Astrocyte of the cerebellum (primary cell): Measurements from ENCODE around the gene RBM38.

Source experiments
- DNase-seq: peaks from one replicate; pipeline ENCODE4 v3.0.0-alpha.2; 2011; ENCODE audit warnings: low read depth
- H3K4me3 ChIP-seq: 2 replicates; pipeline ENCODE4 v1.5.1; 2011; ENCODE audit warnings: mild to moderate bottlenecking, low read depth, low read length, moderate library complexity
- in situ Hi-C: cut with HindIII; loops from 2 replicates; pipeline ENCODE4 v1.10.0; 2017; ENCODE audit warnings: low sequenced_read_pairs
- TF ChIP-seq, protein P1 (sequence below): IDR thresholded peaks from 2 replicates; pipeline ENCODE4 v1.5.1; 2012; ENCODE audit warnings: low read length, low read depth, moderate library complexity, mild to moderate bottlenecking; ENCODE audit errors: missing control alignments

The RBM38 gene

GRCh38 chr20:57408536-57409233 lies 17.5 kb downstream of the RBM38 start:
- in situ Hi-C loops = no loop called here

GRCh38 chr20:57409316-57409671 lies 18.1 kb downstream of the RBM38 start:
- no peak overlapping the region for H3K4me3 ChIP-seq
- TF ChIP-seq, protein P1, sequence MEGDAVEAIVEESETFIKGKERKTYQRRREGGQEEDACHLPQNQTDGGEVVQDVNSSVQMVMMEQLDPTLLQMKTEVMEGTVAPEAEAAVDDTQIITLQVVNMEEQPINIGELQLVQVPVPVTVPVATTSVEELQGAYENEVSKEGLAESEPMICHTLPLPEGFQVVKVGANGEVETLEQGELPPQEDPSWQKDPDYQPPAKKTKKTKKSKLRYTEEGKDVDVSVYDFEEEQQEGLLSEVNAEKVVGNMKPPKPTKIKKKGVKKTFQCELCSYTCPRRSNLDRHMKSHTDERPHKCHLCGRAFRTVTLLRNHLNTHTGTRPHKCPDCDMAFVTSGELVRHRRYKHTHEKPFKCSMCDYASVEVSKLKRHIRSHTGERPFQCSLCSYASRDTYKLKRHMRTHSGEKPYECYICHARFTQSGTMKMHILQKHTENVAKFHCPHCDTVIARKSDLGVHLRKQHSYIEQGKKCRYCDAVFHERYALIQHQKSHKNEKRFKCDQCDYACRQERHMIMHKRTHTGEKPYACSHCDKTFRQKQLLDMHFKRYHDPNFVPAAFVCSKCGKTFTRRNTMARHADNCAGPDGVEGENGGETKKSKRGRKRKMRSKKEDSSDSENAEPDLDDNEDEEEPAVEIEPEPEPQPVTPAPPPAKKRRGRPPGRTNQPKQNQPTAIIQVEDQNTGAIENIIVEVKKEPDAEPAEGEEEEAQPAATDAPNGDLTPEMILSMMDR = no peak
- in situ Hi-C loops = no loop called here
- DNase-seq = no peak

More at GRCh38 chr20:57408536-57409233, 17.5 kb downstream of the RBM38 start:
- TF ChIP-seq, protein P1 = no peak
- H3K4me3 ChIP-seq = no peak overlapping the region
- no peak for DNase-seq

- TF ChIP-seq, protein P1 = no peak
- in situ Hi-C loops = no loop called here
- no peak overlapping the region for H3K4me3 ChIP-seq
- no peak for DNase-seq
Observed at GRCh38 chr20:57409672-57410397, 18.6 kb downstream of the RBM38 start.

GRCh38 chr20:57410398-57410920 lies 19.3 kb downstream of the RBM38 start:
- H3K4me3 ChIP-seq = no peak overlapping the region
- in situ Hi-C loops = no loop called here
- DNase-seq = no peak
- TF ChIP-seq, protein P1 = no peak

- TF ChIP-seq, protein P1 = no peak
- in situ Hi-C loops = no loop called here
- no peak for DNase-seq
- no peak overlapping the region for H3K4me3 ChIP-seq
Observed at GRCh38 chr20:57410924-57411323, 19.7 kb downstream of the RBM38 start.

DNA sequence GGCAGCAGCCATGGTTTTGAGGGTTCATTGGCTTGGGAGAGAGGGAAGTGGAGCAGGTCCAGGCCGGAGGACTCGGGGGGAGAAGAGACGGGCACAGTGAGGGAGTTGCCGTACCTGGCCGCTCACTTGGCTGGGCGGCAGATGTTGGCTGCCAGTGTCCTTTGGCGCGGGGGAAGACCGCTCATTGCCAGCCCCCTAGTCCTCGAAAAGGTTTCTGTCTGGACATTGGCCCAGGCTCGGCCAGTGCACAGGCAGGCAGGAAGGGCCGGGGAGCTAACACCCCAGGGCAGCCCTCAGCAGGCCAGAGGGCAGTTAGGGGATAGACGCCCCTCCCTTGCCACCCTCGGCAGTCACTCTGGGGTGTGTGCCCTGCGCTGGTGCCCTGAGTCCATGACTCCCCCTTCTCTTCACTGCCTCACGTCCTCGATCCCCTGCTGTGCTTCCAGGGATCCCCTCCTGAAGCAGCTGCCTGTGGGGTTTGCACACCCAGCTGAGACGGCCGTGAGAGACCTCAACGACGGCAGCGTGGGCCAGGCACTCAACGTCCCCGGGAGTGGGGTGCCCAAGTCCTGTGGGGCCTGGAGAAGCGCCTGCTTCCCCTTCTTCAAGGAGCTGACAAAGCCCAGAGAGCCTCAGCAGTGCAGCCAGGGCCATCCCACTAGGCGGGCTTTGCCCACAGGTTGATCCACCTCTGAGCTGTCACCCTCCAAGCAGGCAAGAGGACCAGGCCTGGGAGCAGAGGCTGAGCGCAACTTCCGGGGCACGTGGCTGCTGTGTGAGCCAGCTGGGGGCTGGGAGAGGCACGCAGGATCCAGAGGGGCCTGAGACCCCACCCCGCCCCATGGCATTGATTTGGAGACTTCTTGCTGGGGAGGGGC lies 20.4 kb downstream of the RBM38 start:
- TF ChIP-seq, protein P1 = no peak
- in situ Hi-C loops = no loop called here
- DNase-seq = no peak
- H3K4me3 ChIP-seq = no peak overlapping the region
